SK-N-MC (cell line): ENCODE results near the gene MORN5.

Experiments used
- DNase-seq: peaks from one replicate; pipeline ENCODE4 v3.0.0-alpha.2; 2011; ENCODE audit warnings: low read depth, low spot score
- H3K27ac ChIP-seq: fragments of 200-600 bp; sonication (generic); 2 replicates; pipeline ENCODE4 v1.5.1; 2016; ENCODE audit warnings: mixed run types
- H3K36me3 ChIP-seq: fragments of 200-600 bp; sonication (generic); 2 replicates; pipeline ENCODE4 v1.6.1; 2017; ENCODE audit warnings: antibody characterized with exemption, low read length, mixed read lengths; ENCODE audit not compliant: insufficient read depth
- H3K4me3 ChIP-seq: fragments of 200-600 bp; sonication (generic); 2 replicates; pipeline ENCODE4 v1.5.1; 2016
- H3K9ac ChIP-seq: fragments of 200-600 bp; sonication (generic); 2 replicates; pipeline ENCODE4 v1.8.0; 2017; ENCODE audit warnings: mixed run types, mixed read lengths; ENCODE audit not compliant: insufficient read length
- H3K9me3 ChIP-seq: fragments of 200-600 bp; sonication (generic); 2 replicates; pipeline ENCODE4 v1.6.1; 2017; ENCODE audit warnings: low read depth, mild to moderate bottlenecking, antibody characterized with exemption, low read length, moderate library complexity, mixed read lengths
- EZH2 ChIP-seq: fragments of 200-600 bp; sonication (generic); IDR thresholded peaks from one replicate; pipeline ENCODE4 v1.6.1; 2017; ENCODE audit warnings: antibody characterized with exemption
- FOXP2 ChIP-seq: optimal IDR thresholded peaks from 2 replicates; pipeline ENCODE3; 2011; ENCODE audit warnings: mild to moderate bottlenecking, moderate library complexity; ENCODE audit not compliant: insufficient read depth; ENCODE audit errors: extremely low read length, control extremely low read depth
- POLR2AphosphoS5 ChIP-seq: IDR thresholded peaks from 2 replicates; pipeline ENCODE4 v1.6.1; 2012; ENCODE audit warnings: mild to moderate bottlenecking, low read depth, low read length, borderline replicate concordance

The MORN5 gene

DNA sequence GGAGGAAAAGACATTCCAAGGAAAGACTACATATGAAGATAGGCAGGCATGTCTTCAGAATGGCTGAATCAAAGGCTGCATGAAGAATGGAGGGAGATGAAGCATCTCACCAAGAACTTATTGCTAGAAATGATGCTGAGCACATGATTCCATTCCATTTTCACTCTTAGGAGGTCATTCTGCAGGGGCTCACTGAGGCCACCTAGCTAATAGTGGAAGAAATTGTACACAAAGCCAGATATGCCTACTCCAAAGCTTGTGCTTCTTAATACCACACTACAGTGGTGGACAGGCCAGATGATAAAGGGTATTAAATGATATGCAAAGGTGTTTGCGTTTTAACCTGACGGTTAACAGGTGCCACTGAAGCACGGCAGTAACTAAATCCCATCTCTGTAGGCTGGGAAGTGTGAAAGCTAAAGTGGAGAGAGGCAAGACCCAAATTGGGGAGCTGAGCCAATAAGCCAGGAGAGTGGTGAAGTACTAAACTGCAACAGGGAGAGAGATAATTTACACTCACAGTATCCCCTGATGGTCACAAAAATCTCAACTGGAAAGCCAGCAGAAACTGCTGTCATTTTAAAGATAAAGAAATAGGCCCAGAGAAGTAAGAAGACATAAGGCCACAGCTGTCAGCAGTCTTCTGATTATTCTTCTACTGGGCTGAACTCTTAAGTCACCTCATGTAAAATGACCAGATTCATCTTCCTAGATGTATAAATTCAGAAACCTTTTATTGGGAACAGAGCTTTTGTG is 14.7 kb upstream of the MORN5 start:
- no peaks in the 10 kb centered on the region for H3K9me3 ChIP-seq
- no peak for TF ChIP-seq FOXP2
- TF ChIP-seq POLR2AphosphoS5, result no peak
- TF ChIP-seq EZH2, result no peak
- no peak overlapping the region for H3K4me3 ChIP-seq
- peaks cover 75% of the 10 kb centered on the region for H3K36me3 ChIP-seq
- DNase-seq, result no peak
- H3K9ac ChIP-seq, result no peak overlapping the region
- no peak overlapping the region for H3K27ac ChIP-seq

DNA sequence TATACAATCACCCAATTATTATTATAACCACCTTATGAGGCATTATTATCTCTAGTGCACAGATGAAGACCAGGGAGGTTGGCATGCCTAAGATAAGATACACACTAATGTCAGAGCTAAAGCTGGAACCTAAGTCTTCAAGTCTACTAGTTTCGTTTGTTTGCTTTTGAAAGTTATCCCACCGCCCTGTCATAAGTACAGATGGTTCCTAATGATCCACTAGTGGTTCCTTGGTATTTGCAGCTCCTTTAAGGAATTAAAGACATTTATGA is 14.2 kb upstream of the MORN5 start:
- peaks cover 78% of the 10 kb centered on the region for H3K36me3 ChIP-seq
- TF ChIP-seq FOXP2 (no peak), POLR2AphosphoS5 (no peak), EZH2 (no peak)

DNA sequence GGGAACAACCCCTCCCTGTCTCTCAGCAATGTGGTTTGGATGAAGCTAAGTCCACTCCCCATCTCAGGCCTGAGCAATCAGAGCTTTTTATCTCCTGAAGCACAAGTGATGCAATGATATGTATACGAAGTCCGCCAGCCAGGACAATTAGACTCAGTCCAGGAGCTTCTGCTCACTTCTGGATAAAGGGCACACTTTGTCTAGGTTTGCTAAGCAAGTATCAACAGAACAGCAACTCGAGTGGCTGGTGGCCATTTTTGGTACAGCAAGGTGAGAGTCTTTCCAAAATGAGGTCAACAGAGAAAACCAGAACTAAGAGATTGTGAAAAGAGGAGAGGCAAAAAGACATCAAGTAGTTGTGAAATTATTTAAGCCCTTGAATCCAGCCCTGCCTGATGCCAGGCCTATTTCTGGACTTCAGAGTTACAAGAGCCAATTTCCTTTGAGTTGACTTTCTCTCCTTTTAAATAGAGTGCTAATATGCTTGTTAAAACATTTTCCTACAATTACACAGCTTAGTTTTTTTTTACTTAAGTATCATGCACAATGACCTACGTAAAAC is 8.4 kb upstream of the MORN5 start:
- no peak for TF ChIP-seq POLR2AphosphoS5
- no peak for TF ChIP-seq FOXP2
- no peak for TF ChIP-seq EZH2
- H3K9ac ChIP-seq, result no peak overlapping the region
- no peak overlapping the region for H3K4me3 ChIP-seq
- DNase-seq, result no peak
- no peaks in the 10 kb centered on the region for H3K9me3 ChIP-seq
- H3K36me3 ChIP-seq, result peaks cover 46% of the 10 kb centered on the region
- H3K27ac ChIP-seq, result no peak overlapping the region

More for the DNA sequence above, 14.2 kb upstream of the MORN5 start:
- H3K9me3 ChIP-seq, result no peaks in the 10 kb centered on the region
- no peak overlapping the region for H3K27ac ChIP-seq
- no peak overlapping the region for H3K9ac ChIP-seq
- DNase-seq, result no peak
- H3K4me3 ChIP-seq, result no peak overlapping the region

DNA sequence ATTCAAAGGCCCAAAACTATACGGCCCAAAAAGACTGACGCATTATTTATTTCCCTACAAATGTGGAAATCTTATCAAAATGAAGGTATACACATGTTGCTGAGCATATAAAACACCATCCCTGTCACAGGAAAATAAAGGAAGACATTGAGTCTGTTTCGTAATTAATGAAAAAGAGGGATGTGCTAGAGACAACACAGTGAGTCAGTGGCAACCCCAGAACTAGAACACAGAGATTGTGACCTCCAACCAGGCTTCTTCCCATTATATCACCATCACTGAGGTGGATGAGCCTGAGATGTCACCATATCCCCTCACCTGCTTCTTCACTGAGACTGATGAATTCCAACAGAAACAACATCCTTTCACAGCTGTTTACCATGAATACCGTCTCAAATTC is 3.9 kb upstream of the MORN5 start:
- no peak for TF ChIP-seq POLR2AphosphoS5
- no peak for TF ChIP-seq EZH2
- TF ChIP-seq FOXP2, result no peak
- peaks cover 20% of the 10 kb centered on the region for H3K36me3 ChIP-seq
- H3K9me3 ChIP-seq, result no peaks in the 10 kb centered on the region
- no peak for DNase-seq
- H3K27ac ChIP-seq, result no peak overlapping the region
- H3K4me3 ChIP-seq, result no peak overlapping the region
- no peak overlapping the region for H3K9ac ChIP-seq

DNA sequence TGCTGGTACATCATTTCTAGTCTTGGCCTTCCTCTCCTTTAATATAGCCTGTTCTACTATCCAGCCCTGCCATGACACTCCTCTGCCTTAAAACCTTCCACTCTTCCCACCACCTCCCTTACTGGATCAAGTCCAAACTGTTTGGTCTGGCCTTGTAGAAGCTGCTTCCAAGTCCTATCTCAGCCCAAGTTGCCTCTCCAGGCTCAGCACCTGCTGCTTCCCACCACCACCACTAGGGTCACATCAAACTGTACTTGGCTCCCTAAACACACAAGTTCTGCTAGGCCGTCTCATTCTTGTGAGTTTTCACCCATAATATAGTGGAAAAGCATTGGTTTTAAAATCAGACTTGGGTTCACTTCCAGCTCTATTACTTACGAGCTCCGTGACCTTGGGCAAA is 1.5 kb upstream of the MORN5 start:
- H3K4me3 ChIP-seq, result peak overlapping the region; percentile 34; the same call in 1 of the 2 replicates
- H3K27ac ChIP-seq, result no peak overlapping the region
- TF ChIP-seq POLR2AphosphoS5 (no peak), FOXP2 (no peak), EZH2 (no peak)
- 0 out of 2 replicates have a peak, but pooled peaks cover 3% of the 10 kb centered on the region for H3K9me3 ChIP-seq
- no peak for DNase-seq
- 0 out of 2 replicates have a peak, but pooled peaks cover 7% of the 10 kb centered on the region for H3K36me3 ChIP-seq
- no peak overlapping the region for H3K9ac ChIP-seq

DNA sequence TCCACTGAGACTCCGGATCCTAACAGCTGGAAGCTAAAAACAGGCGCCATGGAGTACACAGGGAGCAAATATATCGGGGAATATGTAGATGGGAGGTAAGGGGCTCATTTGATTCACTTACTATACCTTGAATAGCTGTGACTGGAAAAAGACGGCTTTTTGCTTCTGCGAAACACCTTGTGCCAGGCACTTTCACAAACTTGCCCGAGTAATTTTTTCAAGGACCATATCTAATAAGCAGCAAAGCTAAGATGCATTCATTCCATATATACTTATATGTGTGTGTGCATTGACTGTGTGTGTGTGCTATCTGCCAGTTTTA is 178 bp downstream of the MORN5 start:
- TF ChIP-seq POLR2AphosphoS5, result no peak
- no peak for TF ChIP-seq EZH2
- TF ChIP-seq FOXP2, result no peak
- H3K4me3 ChIP-seq, result peak overlapping the region; percentile 98
- H3K27ac ChIP-seq, result no peak overlapping the region
- H3K9me3 ChIP-seq, result 0 out of 2 replicates have a peak, but pooled peaks cover 3% of the 10 kb centered on the region
- no peak overlapping the region for H3K9ac ChIP-seq
- DNase-seq, result no peak
- 0 out of 2 replicates have a peak, but pooled peaks cover 7% of the 10 kb centered on the region for H3K36me3 ChIP-seq

DNA sequence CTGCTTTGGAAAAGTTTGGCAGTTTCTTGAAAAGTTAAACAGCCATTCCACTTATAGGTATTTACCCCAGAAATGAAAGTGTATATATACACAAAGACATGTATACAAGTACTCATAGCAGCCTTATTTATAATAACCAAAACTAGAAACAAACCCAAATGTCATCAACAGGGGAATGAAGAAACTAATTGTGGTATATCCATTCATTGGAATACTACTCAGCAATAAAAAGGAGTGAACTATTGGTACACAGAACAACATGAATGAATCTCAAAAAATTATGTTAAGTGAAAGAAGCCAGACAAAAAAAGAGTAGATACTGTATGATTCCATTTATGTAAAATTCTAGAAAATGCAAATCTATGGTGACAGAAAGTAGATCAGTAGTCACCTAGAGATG is 2.7 kb downstream of the MORN5 start:
- Histone ChIP-seq H3K9me3 (0 out of 2 replicates have a peak, but pooled peaks cover 3% of the 10 kb centered on the region), H3K4me3 (no peak overlapping the region), H3K9ac (no peak overlapping the region), H3K36me3 (0 out of 2 replicates have a peak, but pooled peaks cover under 1% of the 10 kb centered on the region), H3K27ac (no peak overlapping the region)
- TF ChIP-seq EZH2 (no peak), POLR2AphosphoS5 (no peak), FOXP2 (no peak)
- no peak for DNase-seq

DNA sequence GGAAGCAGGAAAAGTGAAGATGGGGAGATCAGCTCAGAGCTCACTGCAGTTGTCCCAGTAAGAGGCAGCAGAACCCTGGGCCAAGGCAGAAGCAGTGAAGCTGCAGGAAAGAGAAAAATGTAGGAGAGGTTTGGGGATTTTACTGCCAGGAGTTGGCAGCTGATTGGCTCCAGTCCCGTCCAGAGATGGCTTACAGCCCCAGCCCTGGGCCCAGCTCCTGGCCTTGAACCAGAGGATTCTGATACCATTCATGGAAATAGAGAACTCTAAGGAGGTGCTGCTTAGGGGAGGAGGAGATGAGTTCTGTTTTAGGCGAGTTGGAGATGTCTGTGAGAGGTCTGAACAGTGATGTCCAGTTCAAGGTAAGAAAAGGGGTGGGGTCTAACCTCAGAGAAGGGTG is 4.6 kb downstream of the MORN5 start:
- Histone ChIP-seq H3K9me3 (0 out of 2 replicates have a peak, but pooled peaks cover 3% of the 10 kb centered on the region), H3K27ac (no peak overlapping the region), H3K36me3 (no peaks in the 10 kb centered on the region), H3K4me3 (no peak overlapping the region), H3K9ac (no peak overlapping the region)
- TF ChIP-seq FOXP2 (no peak), POLR2AphosphoS5 (no peak), EZH2 (no peak)
- no peak for DNase-seq

DNA sequence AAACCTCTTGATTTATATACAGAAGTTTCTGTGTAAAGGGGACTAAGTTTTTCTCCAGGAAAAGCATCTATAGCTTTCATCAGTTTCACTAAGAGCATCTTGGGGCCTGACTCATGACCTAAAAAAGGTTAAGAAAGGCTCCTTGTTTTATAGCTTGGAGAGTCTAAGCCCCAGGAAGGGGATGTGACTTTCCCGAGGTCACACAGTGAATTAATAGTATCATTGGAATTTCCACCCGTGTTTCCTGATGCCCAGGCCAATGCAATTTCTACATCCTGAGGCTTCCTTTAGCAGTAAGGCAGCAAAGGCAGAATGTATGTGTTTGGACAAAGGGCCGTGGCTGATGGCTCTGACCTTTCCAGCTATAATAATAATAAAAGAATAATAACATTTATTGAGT is 8.6 kb downstream of the MORN5 start:
- Histone ChIP-seq H3K9me3 (no peaks in the 10 kb centered on the region), H3K9ac (no peak overlapping the region), H3K27ac (no peak overlapping the region), H3K36me3 (no peaks in the 10 kb centered on the region), H3K4me3 (no peak overlapping the region)
- no peak for DNase-seq
- TF ChIP-seq POLR2AphosphoS5 (no peak), FOXP2 (no peak), EZH2 (no peak)
